ENCODE results near the gene BCAS4. TPM values are rescaled to one million over a fixed set of nuclear protein-coding genes. Genes with fewer than 3 reads are reported as not detected.

BCAS4 gene
- total RNA-seq, 1 donor = 2.7 TPM

GRCh38 chr20:50903353-50904051 lies 108.6 kb downstream of the BCAS4 start:
- no peak for DNase-seq (ENCODE audit: low read depth)
- H3K4me3 ChIP-seq (ENCODE audit: low read depth, low read length) = no peak overlapping the region
- TF ChIP-seq, protein P1, sequence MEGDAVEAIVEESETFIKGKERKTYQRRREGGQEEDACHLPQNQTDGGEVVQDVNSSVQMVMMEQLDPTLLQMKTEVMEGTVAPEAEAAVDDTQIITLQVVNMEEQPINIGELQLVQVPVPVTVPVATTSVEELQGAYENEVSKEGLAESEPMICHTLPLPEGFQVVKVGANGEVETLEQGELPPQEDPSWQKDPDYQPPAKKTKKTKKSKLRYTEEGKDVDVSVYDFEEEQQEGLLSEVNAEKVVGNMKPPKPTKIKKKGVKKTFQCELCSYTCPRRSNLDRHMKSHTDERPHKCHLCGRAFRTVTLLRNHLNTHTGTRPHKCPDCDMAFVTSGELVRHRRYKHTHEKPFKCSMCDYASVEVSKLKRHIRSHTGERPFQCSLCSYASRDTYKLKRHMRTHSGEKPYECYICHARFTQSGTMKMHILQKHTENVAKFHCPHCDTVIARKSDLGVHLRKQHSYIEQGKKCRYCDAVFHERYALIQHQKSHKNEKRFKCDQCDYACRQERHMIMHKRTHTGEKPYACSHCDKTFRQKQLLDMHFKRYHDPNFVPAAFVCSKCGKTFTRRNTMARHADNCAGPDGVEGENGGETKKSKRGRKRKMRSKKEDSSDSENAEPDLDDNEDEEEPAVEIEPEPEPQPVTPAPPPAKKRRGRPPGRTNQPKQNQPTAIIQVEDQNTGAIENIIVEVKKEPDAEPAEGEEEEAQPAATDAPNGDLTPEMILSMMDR (IDR thresholded peaks at IDR 0.05; ENCODE audit: insufficient read depth, low read length) = no peak

DNA sequence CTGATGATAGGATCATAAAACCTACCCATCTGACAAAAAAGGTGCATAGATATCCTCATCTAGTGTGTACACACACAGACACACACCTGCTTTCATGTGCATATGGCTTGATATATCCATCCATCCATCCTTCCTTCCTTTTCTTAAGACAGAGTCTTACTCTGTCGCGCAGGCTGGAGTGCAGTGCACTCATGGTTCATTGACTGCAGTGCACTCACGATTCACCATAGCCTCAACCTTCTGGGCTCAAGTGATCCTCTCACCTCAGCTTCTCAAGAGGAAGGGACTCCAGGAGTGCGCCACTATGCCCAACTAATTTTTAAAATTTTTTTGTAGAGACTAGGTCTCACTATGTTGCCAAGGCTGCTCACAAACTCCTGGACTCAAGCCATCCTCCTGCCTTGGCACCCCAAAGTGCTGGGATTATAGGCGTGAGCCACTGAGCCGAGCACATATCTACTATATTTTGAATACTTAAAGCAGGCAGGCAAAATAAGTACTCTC lies 109.3 kb downstream of the BCAS4 start:
- TF ChIP-seq, protein P1 (IDR thresholded peaks at IDR 0.05; ENCODE audit: insufficient read depth, low read length) = no peak

DNA sequence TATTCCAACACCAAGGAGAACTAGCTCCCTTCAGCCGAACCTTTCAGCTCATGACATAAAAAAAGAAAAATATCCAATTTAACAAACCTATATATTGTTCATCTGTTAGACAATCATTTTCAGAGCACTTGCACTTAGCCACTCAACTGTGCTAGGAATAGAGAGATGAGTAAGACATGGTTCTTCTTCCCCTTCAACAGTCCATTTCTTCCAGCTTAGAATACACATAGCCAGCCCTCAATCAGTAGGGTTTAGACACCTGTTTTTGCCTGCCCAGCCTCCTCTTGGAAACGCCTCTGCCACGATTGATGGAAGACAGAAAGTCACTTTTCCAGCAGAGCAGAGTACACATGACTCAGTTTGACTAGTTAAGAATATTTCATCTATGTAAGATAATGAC lies 114.6 kb downstream of the BCAS4 start:
- H3K4me3 ChIP-seq (ENCODE audit: low read depth, low read length) = no peak overlapping the region
- no peak for DNase-seq (ENCODE audit: low read depth)
- TF ChIP-seq, protein P1 (IDR thresholded peaks at IDR 0.05; ENCODE audit: insufficient read depth, low read length) = no peak

More for the DNA sequence above, 109.3 kb downstream of the BCAS4 start:
- DNase-seq (ENCODE audit: low read depth) = no peak
- H3K4me3 ChIP-seq (ENCODE audit: low read depth, low read length) = no peak overlapping the region

GRCh38 chr20:50911030-50911429 lies 116.2 kb downstream of the BCAS4 start:
- peak; percentile 88 for DNase-seq (ENCODE audit: low read depth)
- TF ChIP-seq, protein P1 (IDR thresholded peaks at IDR 0.05; ENCODE audit: insufficient read depth, low read length) = no peak

DNA sequence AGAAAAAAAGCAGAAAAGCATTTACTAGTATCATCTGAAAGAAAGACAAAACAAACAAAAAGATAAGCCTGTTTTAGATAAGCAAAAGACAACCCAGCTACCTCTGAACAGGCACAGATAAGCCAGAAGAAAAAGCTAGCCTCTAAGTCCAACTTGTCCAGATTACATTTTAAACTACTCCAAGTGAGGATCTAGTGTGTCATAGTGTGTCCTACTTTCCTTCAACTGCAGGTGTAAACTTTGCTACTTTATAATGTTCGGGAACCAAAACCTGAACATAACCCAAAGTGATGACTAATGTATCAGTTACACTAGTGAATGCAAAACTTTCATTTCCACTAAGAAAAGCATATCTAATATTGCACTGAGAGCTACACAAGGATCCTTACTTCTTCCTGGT lies 116.9 kb downstream of the BCAS4 start:
- TF ChIP-seq, protein P1 (IDR thresholded peaks at IDR 0.05; ENCODE audit: insufficient read depth, low read length) = no peak
- H3K4me3 ChIP-seq (ENCODE audit: low read depth, low read length) = no peak overlapping the region
- no peak for DNase-seq (ENCODE audit: low read depth)

More at GRCh38 chr20:50911030-50911429, 116.2 kb downstream of the BCAS4 start:
- H3K4me3 ChIP-seq (ENCODE audit: low read depth, low read length) = no peak overlapping the region

DNA sequence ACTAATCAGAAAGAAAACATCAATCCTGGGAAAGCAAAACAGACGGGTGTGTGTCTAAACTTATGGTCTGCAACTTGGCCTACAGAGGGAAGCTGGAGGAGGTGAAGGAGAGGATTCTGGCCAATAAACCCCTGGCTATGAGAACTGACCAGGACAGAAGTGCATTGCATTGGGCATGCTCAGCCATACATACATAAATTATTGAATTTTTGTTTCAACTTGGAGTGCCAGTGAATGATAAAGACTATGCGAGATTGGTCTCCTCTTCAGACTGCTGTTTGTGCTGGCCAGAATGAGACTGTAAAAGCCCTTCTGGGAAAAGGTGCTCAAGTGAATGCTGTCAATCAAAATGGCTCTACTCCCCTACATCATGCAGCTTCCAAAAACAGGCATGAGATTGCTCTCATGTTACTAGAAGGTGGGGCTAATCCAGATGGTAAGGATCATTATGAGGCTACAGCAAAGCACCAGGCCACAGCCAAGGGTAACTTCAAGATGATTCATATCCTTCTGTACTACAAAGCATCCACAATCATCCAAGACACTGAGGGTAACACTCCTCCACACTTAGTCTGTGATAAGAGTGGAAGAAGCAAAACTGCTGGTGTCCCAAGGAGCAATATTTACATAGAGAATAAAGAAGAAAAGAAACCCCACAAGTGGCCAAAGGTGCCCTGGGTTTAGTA lies 119.0 kb downstream of the BCAS4 start:
- DNase-seq (ENCODE audit: low read depth) = peak; percentile 80
- TF ChIP-seq, protein P1 (IDR thresholded peaks at IDR 0.05; ENCODE audit: insufficient read depth, low read length) = no peak
- no peak overlapping the region for H3K4me3 ChIP-seq (ENCODE audit: low read depth, low read length)

All from fibroblast of the aortic adventitia (primary cell).